Articular chondrocyte of knee joint (primary cell): ENCODE data around the gene KRTAP7-1. TPM values are rescaled to one million over a fixed set of nuclear protein-coding genes. Genes with fewer than 3 reads are reported as not detected.

Source experiments
- small RNA-seq: library from RNA; depleted of rRNA; stranded (forward); fragments of <200 nt; gene quantifications from one replicate; pipeline ENCODE3, GENCODE V24; 2012
- total RNA-seq: library from RNA; depleted of rRNA; stranded (reverse); fragments of >200 nt; gene quantifications from 2 replicates; pipeline ENCODE4 v1.2.3, GENCODE V29; 2012

The KRTAP7-1 gene, protein sequence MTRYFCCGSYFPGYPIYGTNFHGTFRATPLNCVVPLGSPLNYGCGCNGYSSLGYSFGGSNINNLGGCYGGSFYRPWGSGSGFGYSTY
- total RNA-seq: not detected in 2 replicates

DNA sequence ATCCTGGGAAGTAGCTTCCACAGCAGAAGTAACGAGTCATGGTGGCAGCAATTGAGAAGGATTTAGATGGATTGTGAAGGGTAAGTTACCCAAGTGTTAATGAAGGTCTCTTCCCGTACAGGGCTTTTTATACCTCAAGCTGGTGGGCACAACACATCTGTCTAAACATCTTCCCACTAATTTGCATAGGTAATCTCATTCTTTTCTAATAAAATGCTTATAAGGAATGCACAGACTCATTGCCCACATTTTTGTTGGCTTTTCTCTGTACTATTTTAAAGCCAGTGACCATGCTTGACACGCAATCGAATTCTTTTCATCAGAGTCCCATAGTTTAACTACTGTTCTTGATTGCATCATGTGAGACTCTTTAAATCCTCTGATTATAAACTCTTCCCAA lies at the start of gene KRTAP7-1:
KRTAP7-1 (minus strand) TSS at position 101 of the 400 bp plus-strand sequence; CDS start at position 40, 61 bp downstream.

DNA sequence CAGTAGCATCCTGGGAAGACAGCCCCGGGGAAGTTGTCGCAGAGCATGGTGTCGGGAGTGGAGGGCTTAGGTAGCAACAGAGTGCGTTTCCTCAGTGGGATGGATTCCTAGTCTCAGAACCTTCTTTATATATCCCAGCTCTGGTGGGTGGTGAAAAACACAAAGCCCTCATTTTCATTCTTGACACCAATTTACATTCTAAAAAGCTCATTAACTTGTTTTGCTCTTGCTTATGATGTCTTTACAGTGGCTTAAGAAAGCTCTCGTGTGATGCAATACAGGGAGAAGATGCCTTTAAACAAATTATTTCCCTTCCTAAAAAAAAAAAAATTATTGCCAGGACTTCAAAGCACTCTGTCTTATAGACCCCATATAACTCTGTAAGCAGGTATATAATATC lies 16.4 kb downstream of the KRTAP7-1 start, which contains the start of gene KRTAP8-1:
KRTAP8-1 (minus strand) TSS at position 101 of the 400 bp plus-strand sequence; CDS start at position 47, 54 bp downstream.

Small RNAs within 50 kb of the gene (small RNA-seq; reads per million reads assigned to genes)
- not detected for gene KRTAP8-2P
- gene KRTAP8-3P: not detected

Other genes with a start within 250 kb of the KRTAP7-1 start
- not detected in 2 replicates for gene KRTAP22-2, start 239.4 kb downstream of the KRTAP7-1 start, total RNA-seq
- not detected in 2 replicates for gene KRTAP6-3, start 237.3 kb downstream of the KRTAP7-1 start, total RNA-seq
- not detected in 2 replicates for gene KRTAP6-2, start 230.9 kb downstream of the KRTAP7-1 start, total RNA-seq
- not detected in 2 replicates for gene KRTAP22-1, start 228.7 kb downstream of the KRTAP7-1 start, total RNA-seq
- not detected in 2 replicates for gene KRTAP6-1, start 215.8 kb downstream of the KRTAP7-1 start, total RNA-seq
- not detected in 2 replicates for gene KRTAP20-1, start 213.3 kb downstream of the KRTAP7-1 start, total RNA-seq
- gene KRTAP20-4, start 209.1 kb downstream of the KRTAP7-1 start, total RNA-seq: not detected in 2 replicates
- gene KRTAP20-2, start 194.6 kb downstream of the KRTAP7-1 start, total RNA-seq: not detected in 2 replicates
- gene KRTAP20-3, start 186.9 kb downstream of the KRTAP7-1 start, total RNA-seq: not detected in 2 replicates
- not detected in 2 replicates for gene KRTAP21-3, start 111.0 kb downstream of the KRTAP7-1 start, total RNA-seq
- gene KRTAP21-2, start 82.5 kb downstream of the KRTAP7-1 start, total RNA-seq: 1.3 TPM in 1 of 2 replicates, not detected in the other
- gene KRTAP21-1, start 74.3 kb downstream of the KRTAP7-1 start, total RNA-seq: not detected in 2 replicates
- gene KRTAP8-1, start 16.5 kb downstream of the KRTAP7-1 start, total RNA-seq: not detected in 2 replicates
- gene KRTAP11-1, start 51.8 kb upstream of the KRTAP7-1 start, total RNA-seq: not detected in 2 replicates
- not detected in 2 replicates for gene KRTAP19-8, start 208.7 kb upstream of the KRTAP7-1 start, total RNA-seq